Ovary (tissue), 3 donors: Measurements from ENCODE around the gene MRPS10.

Experiments
- CTCF ChIP-seq, 3 donors: fragments of 450-650 bp in 2 of 3; fragments of 200-600 bp in 1 of 3; IDR thresholded peaks; one replicate each; pipeline versions ENCODE4 v1.5.1 to v1.8.0; 2016 to 2022; ENCODE audit warnings: antibody characterized with exemption in 3 of 3, mild to moderate bottlenecking in 1 of 3
- EP300 ChIP-seq: sonication (generic); formaldehyde crosslinking; IDR thresholded peaks from one replicate; pipeline ENCODE4 v1.6.1; 2017; ENCODE audit warnings: antibody characterized with exemption
- POLR2A ChIP-seq: fragments of 450-650 bp; IDR thresholded peaks from one replicate; pipeline ENCODE4 v1.6.1; 2017; ENCODE audit warnings: antibody characterized with exemption, mild to moderate bottlenecking, moderate library complexity
- donor health status: DM: no; HTN: no; CAD: no.

GRCh38 chr6:42195415-42195814 lies 22.2 kb downstream of the MRPS10 start:
- TF ChIP-seq CTCF (IDR thresholded peaks at IDR 0.05), result no peak
- TF ChIP-seq EP300, result no peak
- no peak for TF ChIP-seq POLR2A
